Measurements from ENCODE around the gene FKBP2.
A peak's percentile ranks its signal among the peaks of the same experiment; 100 is the strongest.

FKBP2 gene

GRCh38 chr11:64207256-64208085, 33.4 kb upstream of the FKBP2 start:
- peak; percentile 84 for DNase-seq
- peaks cover 32% of the 10 kb centered on the region for H3K36me3 ChIP-seq (replicated peaks)
- in situ Hi-C loops (cut with HindIII; ENCODE audit: low pct_ligation_motif_present, low sequenced_read_pairs), result no loop called here
- peak overlapping the region; percentile 15 for H3K4me3 ChIP-seq (ENCODE audit: low read depth, low read length)
- H3K27ac ChIP-seq, result peak overlapping the region; percentile 83
- no peaks in the 10 kb centered on the region for H3K27me3 ChIP-seq (replicated peaks)
- no peak for TF ChIP-seq CTCF (IDR thresholded peaks at IDR 0.05; ENCODE audit: low read depth, low read length, missing control alignments)

GRCh38 chr11:64208086-64208795, 32.7 kb upstream of the FKBP2 start:
- Histone ChIP-seq H3K27ac (peak overlapping the region; percentile 83), H3K27me3 (replicated peaks) (no peaks in the 10 kb centered on the region), H3K4me3 (ENCODE audit: low read depth, low read length) (no peak overlapping the region), H3K36me3 (replicated peaks) (peaks cover 24% of the 10 kb centered on the region)
- DNase-seq, result no peak
- TF ChIP-seq CTCF (IDR thresholded peaks at IDR 0.05; ENCODE audit: low read depth, low read length, missing control alignments), result no peak
- in situ Hi-C loops (cut with HindIII; ENCODE audit: low pct_ligation_motif_present, low sequenced_read_pairs), result no loop called here

- Histone ChIP-seq H3K36me3 (replicated peaks) (peaks cover 17% of the 10 kb centered on the region), H3K27ac (no peak overlapping the region), H3K4me3 (ENCODE audit: low read depth, low read length) (no peak overlapping the region), H3K27me3 (replicated peaks) (no peaks in the 10 kb centered on the region)
- no peak for DNase-seq
- in situ Hi-C loops (cut with HindIII; ENCODE audit: low pct_ligation_motif_present, low sequenced_read_pairs), result no loop called here
- TF ChIP-seq CTCF (IDR thresholded peaks at IDR 0.05; ENCODE audit: low read depth, low read length, missing control alignments), result no peak
These were observed 31.9 kb upstream of the FKBP2 start for GRCh38 chr11:64208796-64209562.

GRCh38 chr11:64209563-64209843, 31.4 kb upstream of the FKBP2 start:
- in situ Hi-C loops (cut with HindIII; ENCODE audit: low pct_ligation_motif_present, low sequenced_read_pairs), result no loop called here
- DNase-seq, result no peak
- Histone ChIP-seq H3K27me3 (replicated peaks) (no peaks in the 10 kb centered on the region), H3K27ac (no peak overlapping the region), H3K4me3 (ENCODE audit: low read depth, low read length) (no peak overlapping the region), H3K36me3 (replicated peaks) (peaks cover 13% of the 10 kb centered on the region)
- TF ChIP-seq CTCF (IDR thresholded peaks at IDR 0.05; ENCODE audit: low read depth, low read length, missing control alignments), result no peak

GRCh38 chr11:64210301-64211020, 30.4 kb upstream of the FKBP2 start:
- H3K36me3 ChIP-seq (replicated peaks), result peaks cover 7% of the 10 kb centered on the region
- no peak for TF ChIP-seq CTCF (IDR thresholded peaks at IDR 0.05; ENCODE audit: low read depth, low read length, missing control alignments)
- H3K27ac ChIP-seq, result no peak overlapping the region
- in situ Hi-C loops (cut with HindIII; ENCODE audit: low pct_ligation_motif_present, low sequenced_read_pairs), result no loop called here
- no peak overlapping the region for H3K4me3 ChIP-seq (ENCODE audit: low read depth, low read length)
- no peak for DNase-seq
- no peaks in the 10 kb centered on the region for H3K27me3 ChIP-seq (replicated peaks)
